Loucy (cell line): Measurements from ENCODE around the gene LYPLA2.

Experiments
- CTCF ChIP-seq: fragments of 200-600 bp; sonication (generic); conservative IDR thresholded peaks from 2 replicates; pipeline ENCODE4 v1.5.1; 2014; ENCODE audit warnings: mild to moderate bottlenecking, antibody characterized with exemption, low read length
- EZH2phosphoT487 ChIP-seq: fragments of 200-600 bp; IDR thresholded peaks from 2 replicates; pipeline ENCODE4 v1.6.1; 2018; ENCODE audit warnings: antibody characterized with exemption, mild to moderate bottlenecking, moderate library complexity, borderline replicate concordance

- TF ChIP-seq CTCF (no peak), EZH2phosphoT487 (no peak)
These were observed 36.8 kb downstream of the LYPLA2 start for GRCh38 chr1:23827717-23828116.
